CD4-positive, alpha-beta T cell treated with Interleukin-1 beta for 1 hour (primary cell): Measurements from ENCODE around the gene SELENOM.
"Not testable (repeated sequence)": the region's sequence is repeated elsewhere in the genome, so short reads cannot be mapped to it uniquely, and the experiment has no call there.

ENCODE experiments used
- DNase-seq, 2 donors: peaks; one replicate each; pipeline ENCODE4 v3.0.0-alpha.2; 2020 to 2022

SELENOM gene

GRCh38 chr22:31089160-31090100 is 17.9 kb downstream of the SELENOM start:
- DNase-seq = peak; percentile 42 to 49

GRCh38 chr22:31088233-31088986 is 19.0 kb downstream of the SELENOM start:
- DNase-seq = no peak

- no peak for DNase-seq
These were observed 19.6 kb downstream of the SELENOM start for GRCh38 chr22:31087744-31088215.

- no peak for DNase-seq
These were observed 20.6 kb downstream of the SELENOM start for GRCh38 chr22:31086703-31087330.

GRCh38 chr22:31085928-31086327 is 21.4 kb downstream of the SELENOM start:
- no peak for DNase-seq

GRCh38 chr22:31085493-31085824 is 21.9 kb downstream of the SELENOM start:
- DNase-seq = no peak

GRCh38 chr22:31084811-31085492 is 22.4 kb downstream of the SELENOM start:
- peak; percentile 82 to 84 for DNase-seq

GRCh38 chr22:31083923-31084810 is 23.2 kb downstream of the SELENOM start:
- DNase-seq = no peak

GRCh38 chr22:31083377-31083768 is 24.0 kb downstream of the SELENOM start:
- DNase-seq = no peak

- peak; percentile 42 to 47 for DNase-seq
These were observed 24.6 kb downstream of the SELENOM start for GRCh38 chr22:31082606-31083376.

- no peak for DNase-seq
These were observed 25.3 kb downstream of the SELENOM start for GRCh38 chr22:31081963-31082605.

GRCh38 chr22:31080848-31081649 is 26.3 kb downstream of the SELENOM start, which contains the start of gene SMTN:
Gene SMTN, plus strand, starts transcription at chr22:31081318. Its CDS starts 1,941 bp downstream, at chr22:31083259.
- DNase-seq = peak; percentile 87 to 88

GRCh38 chr22:31080164-31080847 is 27.1 kb downstream of the SELENOM start:
- no peak for DNase-seq

- no peak for DNase-seq
These were observed 28.2 kb downstream of the SELENOM start for GRCh38 chr22:31079095-31079642.

- not testable (repeated sequence) for DNase-seq
These were observed 29.0 kb downstream of the SELENOM start for GRCh38 chr22:31078389-31078788.

GRCh38 chr22:31077681-31078080 is 29.7 kb downstream of the SELENOM start:
- DNase-seq = no peak

- DNase-seq = no peak
These were observed 31.4 kb downstream of the SELENOM start for GRCh38 chr22:31075961-31076360.

- not testable (repeated sequence) for DNase-seq
These were observed 33.7 kb downstream of the SELENOM start for GRCh38 chr22:31073545-31074145.
